ENCODE measurements around the gene MCF2L2. TPM values are rescaled to one million over a fixed set of nuclear protein-coding genes. Genes with fewer than 3 reads are reported as not detected.

MCF2L2 gene
- total and polyA plus RNA-seq, 2 of the 13 experiments (the other 11 are each of a cell fraction or from before 2014, with no cell fraction given): not detected

DNA sequence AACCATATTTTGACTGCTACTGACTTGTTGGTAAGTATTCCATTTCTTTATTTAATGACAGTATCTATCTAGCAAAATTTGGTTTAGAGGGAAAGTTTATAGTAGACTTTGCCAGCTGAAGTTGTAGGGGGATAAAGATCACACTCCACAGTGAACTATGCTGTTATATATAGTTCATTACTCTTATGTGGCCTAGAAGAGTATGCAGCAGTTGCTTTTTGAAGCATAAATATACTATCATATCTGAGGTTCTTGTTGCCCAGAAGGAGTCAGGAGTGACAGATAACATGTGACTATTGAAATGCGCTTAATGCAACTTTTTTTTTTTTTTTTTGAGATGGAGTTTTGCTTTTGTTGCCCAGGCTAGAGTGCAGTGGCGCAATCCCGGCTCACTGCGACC, 25.6 kb upstream of the MCF2L2 start:
- intact Hi-C loops (cut with micrococcal nuclease; ENCODE audit: unreplicated experiment): no loop called here
- ATAC-seq (no peak), FAIRE-seq (no peak), DNase-seq (ENCODE audit: low spot score) (no peak)
- ChIA-PET POLR2A (no interaction called here), CTCF (ENCODE audit: low intra/inter-chr PET ratio, low total read pairs) (no interaction called here)
- no peaks in the 10 kb centered on the region for H3K9me3 ChIP-seq (ENCODE audit: low read length)
- peaks cover 1 to 6% of the 10 kb centered on the region in 2 experiments; a peak in 1 of 5 replicates for H3K36me3 ChIP-seq (replicated peaks in 1 of 2; ENCODE audit: control insufficient read depth in 1 of 2, insufficient read depth in 2 of 2, low read length in 2 of 2)
- H3K27me3 ChIP-seq (ENCODE audit: control insufficient read depth in 1 of 2, insufficient read depth in 2 of 2, low read length in 2 of 2): no peaks in the 10 kb centered on the region
- H3K27ac ChIP-seq (ENCODE audit: extremely low read length, insufficient read depth, low read length): no peak overlapping the region
- in situ Hi-C loops (cut with HindIII; ENCODE audit: extremely low pct_ligation_motif_present, low pct_unique_long_range_greater_than_20kb): no loop called here
- H3K79me2 ChIP-seq (ENCODE audit: insufficient read depth, low read length): no peaks in the 10 kb centered on the region
- WGBS (ENCODE audit: low lambda C conversion rate): 93% methylated on average over 4 of the region's 4 CpGs
- H2AFZ ChIP-seq (ENCODE audit: low read length): no peak overlapping the region
- no peaks in the 10 kb centered on the region for H4K20me1 ChIP-seq (ENCODE audit: insufficient read depth, low read length)
- no peak overlapping the region for H3K9ac ChIP-seq (ENCODE audit: insufficient read depth, low read depth, low read length)
- H3K4me1 ChIP-seq (ENCODE audit: insufficient read depth, low read length): peaks cover 22% of the 10 kb centered on the region
- no peak for TF ChIP-seq HNRNPH1 (optimal IDR thresholded peaks at IDR 0.05; ENCODE audit: low read depth, low read length)
- no peak for TF ChIP-seq THYN1 (CRISPR knock-in tag; IDR thresholded peaks at IDR 0.05; ENCODE audit: borderline replicate concordance, low read depth)
- TF ChIP-seq ZNF431 (CRISPR knock-in tag; IDR thresholded peaks at IDR 0.05; ENCODE audit: borderline replicate concordance, low read depth): no peak
- no peak for TF ChIP-seq GLI4 (CRISPR knock-in tag; IDR thresholded peaks at IDR 0.05; ENCODE audit: borderline replicate concordance)
- no peak for TF ChIP-seq ZFP62 (CRISPR knock-in tag; IDR thresholded peaks at IDR 0.05)
- TF ChIP-seq TP53 (CRISPR knock-in tag; conservative IDR thresholded peaks at IDR 0.05): no peak
- TF ChIP-seq AHR (CRISPR knock-in tag; IDR thresholded peaks at IDR 0.05): no peak
- TF ChIP-seq ATRX (CRISPR knock-in tag; IDR thresholded peaks at IDR 0.05; ENCODE audit: borderline replicate concordance): no peak
- no peak for TF ChIP-seq CSRNP2 (CRISPR knock-in tag; conservative IDR thresholded peaks at IDR 0.05; ENCODE audit: low read depth)
- no peak for TF ChIP-seq SETDB1 (CRISPR knock-in tag; IDR thresholded peaks at IDR 0.05; ENCODE audit: borderline replicate concordance)
- TF ChIP-seq ZBTB42 (CRISPR knock-in tag; IDR thresholded peaks at IDR 0.05): no peak
- no peak for TF ChIP-seq ZKSCAN1 (IDR thresholded peaks at IDR 0.05; ENCODE audit: low read length)
- no peak overlapping the region for H3K4me3 ChIP-seq (replicated peaks in 1 of 3; ENCODE audit: insufficient read depth in 1 of 3, low read depth in 2 of 3, low read length in 3 of 3)
- no peak overlapping the region for H3K4me2 ChIP-seq (ENCODE audit: low read depth, low read length)
- no TSS peak for BruUV-seq (replicated peaks)

Measured in HepG2 (cell line).